DMS114 treated with DMSO at 0.1 percent for 48 hours (cell line): Measurements from ENCODE around the gene TARBP2.

ENCODE experiments used
- DNase-seq: peaks from one replicate; lab custom pipeline; 2025; ENCODE audit not compliant: unreplicated experiment; lab: John Stamatoyannopoulos, UW

The TARBP2 gene, protein sequence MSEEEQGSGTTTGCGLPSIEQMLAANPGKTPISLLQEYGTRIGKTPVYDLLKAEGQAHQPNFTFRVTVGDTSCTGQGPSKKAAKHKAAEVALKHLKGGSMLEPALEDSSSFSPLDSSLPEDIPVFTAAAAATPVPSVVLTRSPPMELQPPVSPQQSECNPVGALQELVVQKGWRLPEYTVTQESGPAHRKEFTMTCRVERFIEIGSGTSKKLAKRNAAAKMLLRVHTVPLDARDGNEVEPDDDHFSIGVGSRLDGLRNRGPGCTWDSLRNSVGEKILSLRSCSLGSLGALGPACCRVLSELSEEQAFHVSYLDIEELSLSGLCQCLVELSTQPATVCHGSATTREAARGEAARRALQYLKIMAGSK

DNA sequence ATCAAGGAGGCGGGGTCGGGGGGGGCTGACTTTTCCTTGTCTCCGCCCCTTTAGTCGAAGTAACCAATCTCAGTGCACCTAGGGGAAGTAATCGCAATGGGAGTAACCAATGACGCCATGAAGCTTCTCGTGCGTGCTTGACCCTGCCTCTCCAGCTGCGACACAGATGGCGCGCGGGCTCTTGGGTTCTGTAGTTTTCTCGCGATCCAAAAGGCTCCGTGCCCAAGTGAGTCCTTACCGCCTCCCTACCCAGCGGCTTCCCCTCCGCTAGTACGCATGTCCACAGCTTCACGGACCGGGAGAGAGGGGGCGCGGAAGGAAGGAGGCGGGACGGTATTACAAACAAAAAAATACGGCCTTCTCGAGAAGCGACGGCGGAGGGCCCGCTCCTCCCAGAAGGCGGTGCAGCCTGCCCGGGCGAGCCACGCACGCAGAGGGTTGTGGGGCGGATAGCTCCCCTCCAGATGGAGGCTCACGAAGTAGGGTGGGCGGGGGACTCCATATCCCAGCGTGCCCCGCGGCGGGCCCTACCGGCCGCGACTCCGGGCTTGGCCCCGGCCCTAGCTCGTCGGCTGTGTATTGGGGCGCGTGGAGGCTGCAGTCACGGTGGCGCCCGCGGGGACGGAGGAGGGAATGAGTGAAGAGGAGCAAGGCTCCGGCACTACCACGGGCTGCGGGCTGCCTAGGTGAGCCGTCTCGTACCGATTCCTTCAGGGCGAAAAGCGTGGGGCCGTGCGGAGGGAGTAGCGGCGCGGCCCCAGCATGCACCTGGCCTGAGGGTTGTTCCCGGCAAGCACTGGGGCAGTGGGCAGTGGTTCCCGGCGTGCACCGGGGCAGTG lies at the start of gene TARBP2:
TARBP2 (plus strand) TSS at position 508 of the 839 bp plus-strand sequence; CDS start at position 634, 126 bp downstream.
- peak; percentile 99 for DNase-seq

DNA sequence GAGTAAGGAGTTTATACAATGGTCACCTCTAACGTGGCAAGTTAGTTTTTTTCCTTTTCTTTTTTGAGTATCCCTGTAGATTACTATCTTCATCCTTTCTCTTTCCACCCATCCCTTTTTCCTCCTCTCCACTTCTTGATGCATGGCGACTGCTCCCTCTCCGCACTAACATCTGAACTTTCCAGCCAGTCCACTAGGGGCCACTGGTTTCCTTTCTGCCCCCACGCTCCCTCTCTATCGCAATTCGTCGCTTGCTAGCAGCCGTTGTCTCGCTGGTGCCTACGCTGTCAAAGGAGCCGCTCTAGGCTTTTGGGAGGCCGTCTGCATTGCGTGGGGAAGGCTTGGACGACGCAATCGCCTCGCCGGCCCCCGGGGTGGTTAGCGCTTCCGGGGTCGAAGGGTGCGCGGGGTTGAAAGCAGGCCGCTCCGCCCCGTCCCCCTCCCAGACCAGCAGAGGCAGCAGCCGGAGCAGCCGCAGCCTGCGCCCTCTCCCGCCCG lies 49.4 kb upstream of the TARBP2 start, which contains the start of gene PCBP2:
PCBP2 (plus strand) TSS at position 442 of the 498 bp plus-strand sequence. CDS start 2,699 bp downstream, outside the sequence.
- peak; percentile 99 for DNase-seq

DNA sequence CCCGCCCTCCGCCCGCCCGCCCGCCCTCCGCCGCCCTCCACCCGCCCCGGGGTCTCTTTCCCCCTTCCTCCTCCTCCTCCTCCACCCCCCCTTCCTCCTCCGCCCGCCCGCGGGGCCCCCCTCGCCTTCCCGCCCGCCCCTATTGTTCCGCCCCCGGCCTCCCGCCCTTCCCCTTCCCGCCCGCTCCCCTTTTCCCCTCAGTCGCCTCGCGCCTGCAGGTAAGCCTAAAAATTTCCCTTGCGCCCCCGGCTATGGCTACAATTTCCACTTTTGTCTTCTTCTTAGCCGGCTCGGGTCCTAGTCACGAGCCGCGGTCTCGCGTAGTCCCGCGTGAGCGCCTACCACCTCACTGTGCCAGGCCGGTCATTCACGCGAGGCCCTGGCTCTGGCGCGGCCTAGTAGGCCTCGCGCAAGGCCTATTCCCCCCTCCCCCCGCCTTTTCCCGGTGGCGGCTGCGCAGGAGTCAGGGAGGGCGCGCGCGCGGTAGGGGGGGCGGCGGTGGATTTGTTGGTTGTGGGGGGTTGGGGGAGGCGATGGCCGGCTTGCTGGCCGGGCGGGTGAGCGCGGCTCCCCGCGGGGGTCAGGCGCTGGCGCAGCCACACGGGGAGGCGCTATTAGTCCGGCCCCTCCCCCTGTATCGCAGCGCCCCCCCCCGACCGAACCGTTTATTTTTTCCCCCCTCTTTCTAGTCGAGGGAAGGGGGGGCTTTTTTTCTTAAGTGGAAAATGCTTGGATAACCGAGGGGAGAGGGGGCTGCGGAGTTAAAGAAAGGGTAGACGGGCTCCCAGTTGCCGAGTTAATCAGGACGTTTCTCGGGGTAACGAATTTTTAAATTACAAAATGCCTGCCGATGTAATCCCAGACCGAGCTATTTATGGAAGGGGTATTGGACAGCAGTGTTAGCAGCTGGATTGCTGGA lies 48.7 kb upstream of the TARBP2 start:
- DNase-seq = peak; percentile 38

DNA sequence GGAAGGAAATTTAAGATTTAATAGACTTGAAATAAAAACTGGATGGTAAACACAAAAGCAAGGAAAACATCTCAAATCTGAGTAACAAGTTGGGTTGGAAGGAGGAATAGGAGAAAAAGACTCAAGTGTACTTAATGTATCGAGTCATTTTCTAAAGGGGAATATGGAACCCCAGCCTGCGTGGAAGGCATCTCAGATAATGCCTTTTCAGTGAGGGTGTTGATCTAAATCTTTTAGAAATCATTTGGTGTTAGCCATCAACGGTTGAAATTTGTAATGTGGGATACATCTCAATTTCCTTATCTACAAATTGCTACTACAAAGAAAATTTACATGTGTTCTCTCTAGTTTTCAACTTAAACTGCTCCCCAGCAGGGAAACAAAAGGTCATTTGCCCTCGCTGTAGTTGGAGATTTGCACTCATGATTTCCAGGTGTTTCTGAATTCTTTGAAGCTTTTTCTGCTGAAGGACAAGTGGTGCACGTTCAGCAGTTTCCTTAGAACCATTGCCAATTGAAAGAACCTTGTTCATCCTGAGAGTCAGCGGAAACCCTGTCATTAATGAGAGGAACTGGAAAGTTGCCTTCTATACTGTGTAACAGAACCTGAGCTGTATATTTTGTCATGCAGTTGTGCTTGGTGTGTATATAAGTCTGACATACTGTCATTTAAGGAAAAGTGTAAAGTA lies 47.0 kb upstream of the TARBP2 start:
- DNase-seq = no peak

DNA sequence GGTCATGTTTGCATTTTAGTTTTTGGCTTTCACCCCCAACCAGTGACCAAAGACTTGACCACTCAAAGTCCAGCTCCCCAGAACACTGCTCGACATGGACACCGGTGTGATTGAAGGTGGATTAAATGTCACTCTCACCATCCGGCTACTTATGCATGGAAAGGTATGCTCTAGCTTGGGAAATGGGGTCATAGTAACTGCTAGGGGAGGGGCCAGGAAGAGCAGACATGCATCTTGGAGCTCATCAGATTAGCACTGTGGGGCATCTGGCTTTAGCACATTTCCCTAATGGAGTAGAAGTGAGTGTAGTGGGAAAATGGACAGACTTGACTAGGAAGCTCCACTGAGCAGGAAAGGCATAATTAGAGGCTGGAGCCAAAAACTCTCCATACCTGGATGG lies 46.4 kb upstream of the TARBP2 start:
- no peak for DNase-seq

DNA sequence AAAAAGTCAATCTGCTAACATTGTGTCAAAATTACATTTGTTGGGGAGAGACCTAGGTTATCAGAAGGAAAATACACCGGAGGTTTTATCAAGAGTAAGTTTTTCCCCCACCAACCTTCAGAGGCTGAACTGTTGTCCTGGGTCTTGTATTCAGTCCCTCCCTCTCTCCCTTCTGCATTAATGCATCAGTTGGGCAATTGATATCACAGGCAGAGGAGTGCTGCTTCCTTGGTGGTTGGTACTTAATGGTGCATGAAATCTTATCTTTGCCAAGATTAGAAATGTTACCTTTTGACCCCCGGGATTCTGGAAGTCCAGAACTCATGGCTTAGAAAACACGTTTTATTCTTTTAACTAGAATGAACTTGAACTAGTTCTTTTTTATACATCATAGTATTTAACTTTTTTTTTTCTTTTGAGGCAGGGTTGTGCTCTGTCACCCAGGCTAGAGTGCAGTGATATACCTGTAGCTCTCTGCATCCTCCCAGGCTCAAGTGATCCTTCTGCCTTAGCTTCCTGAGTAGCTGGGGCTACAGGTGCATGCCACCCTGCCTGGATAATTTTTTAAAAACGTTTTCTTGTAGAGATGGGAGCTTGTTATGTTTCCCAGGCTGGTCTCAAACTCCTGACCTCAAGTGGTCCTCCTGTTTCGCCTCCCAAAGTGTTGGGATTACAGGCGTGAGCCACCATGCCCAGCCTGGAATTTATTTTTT lies 44.3 kb upstream of the TARBP2 start:
- no peak for DNase-seq

DNA sequence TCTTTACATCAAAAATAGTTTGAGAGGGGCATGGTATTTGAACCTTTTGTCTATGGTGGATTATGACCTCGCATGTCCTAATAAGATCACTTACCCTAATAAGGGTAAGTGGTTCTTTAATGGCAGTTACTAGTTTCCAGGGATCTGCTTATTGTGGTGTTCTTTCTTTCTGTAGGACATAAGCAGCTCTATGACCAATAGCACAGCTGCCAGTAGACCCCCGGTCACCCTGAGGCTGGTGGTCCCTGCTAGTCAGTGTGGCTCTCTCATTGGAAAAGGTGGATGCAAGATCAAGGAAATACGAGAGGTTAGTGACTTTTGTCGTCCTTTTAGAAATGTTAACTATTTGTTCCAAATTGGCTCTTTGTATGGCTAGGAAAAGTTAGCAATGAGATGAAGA lies 42.0 kb upstream of the TARBP2 start:
- DNase-seq = no peak

DNA sequence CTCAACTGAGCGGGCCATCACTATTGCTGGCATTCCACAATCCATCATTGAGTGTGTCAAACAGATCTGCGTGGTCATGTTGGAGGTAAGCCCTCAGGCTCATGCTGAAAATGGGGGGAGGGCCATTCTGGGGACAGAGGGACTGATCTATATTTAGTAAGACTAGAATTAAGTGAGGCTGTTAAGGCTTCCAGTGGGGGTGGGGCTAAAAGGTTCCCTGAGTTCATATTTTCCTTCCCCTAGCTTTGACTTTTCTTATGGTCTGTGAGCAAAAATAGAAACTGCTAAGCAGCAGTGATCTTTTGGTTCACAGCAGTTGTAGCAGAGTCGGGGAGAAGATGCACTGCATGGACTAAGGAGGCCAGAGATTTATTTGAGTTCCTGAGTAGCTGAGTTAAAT lies 40.0 kb upstream of the TARBP2 start:
- DNase-seq = no peak

DNA sequence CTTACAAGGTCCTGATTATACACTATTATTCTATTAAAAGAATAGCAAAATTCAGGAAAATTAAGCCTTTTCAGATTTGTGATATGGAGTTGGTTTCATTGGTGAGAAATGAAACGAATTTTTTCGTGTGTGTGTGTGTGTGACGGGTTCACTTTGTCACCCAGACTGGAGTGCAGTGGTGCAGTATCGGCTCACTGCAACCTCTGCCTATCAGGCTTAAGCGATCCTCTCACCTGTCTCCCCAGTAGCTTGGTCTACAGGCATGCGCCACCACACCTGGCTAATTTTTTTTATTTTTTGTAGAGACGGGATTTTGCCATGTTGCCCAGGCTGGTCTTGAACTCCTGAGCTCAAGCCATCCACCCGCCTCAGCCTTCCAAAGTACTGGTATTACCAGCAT lies 39.5 kb upstream of the TARBP2 start:
- DNase-seq = no peak

DNA sequence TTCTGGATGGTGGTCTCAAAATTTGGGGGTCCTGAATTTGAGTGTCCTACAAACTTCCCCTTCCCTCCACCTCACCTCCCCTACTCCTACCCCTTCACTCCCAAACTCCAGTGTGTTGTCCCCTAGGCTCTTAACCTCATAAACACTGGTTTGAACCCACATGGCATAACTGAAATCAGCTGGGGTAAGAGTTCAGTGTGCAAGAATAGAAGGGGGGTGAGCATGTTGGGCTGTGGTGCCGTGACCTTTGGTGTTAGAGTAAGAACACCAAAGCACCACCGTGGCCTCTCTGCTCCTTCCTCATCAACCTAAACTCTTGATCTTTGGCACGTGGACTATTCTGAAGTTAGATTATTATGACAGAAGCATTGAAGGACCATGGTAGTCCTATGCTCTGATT lies 38.1 kb upstream of the TARBP2 start:
- no peak for DNase-seq

DNA sequence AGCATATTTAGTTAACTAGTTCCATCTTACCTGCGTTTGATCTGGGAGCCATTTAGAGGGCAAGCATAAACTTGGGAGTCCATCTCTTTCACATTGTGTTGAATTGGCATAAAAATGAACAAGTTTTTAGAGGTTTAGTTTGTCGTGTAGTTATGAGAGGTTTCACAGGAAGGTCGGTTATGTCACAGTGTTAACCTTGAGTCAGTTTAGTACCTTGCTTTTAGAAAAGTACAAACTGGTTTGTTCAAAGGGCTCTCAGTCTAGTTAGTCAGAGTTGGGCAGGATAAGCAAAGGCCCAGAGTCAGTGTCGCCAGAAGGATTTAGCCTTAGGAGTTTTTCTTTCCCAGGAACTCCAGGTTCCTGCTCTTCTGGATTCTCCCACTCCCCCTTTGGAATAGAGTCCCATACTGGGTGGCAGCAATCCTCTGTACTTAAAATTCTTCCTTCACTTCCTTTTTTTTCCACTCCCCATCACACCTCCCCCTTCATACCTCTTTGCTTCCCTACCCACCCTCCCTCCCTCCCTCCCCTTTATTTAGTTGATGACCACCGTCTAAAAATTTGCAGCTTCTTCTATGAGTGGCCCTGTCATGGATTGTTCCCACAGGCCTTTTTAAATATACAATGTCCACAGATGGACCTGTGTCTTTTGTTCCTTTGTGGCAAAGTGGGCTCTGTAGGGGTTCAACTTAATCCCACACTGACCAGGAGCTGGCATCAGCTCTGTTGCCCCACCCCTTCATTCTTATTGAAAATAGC lies 37.1 kb upstream of the TARBP2 start:
- no peak for DNase-seq

DNA sequence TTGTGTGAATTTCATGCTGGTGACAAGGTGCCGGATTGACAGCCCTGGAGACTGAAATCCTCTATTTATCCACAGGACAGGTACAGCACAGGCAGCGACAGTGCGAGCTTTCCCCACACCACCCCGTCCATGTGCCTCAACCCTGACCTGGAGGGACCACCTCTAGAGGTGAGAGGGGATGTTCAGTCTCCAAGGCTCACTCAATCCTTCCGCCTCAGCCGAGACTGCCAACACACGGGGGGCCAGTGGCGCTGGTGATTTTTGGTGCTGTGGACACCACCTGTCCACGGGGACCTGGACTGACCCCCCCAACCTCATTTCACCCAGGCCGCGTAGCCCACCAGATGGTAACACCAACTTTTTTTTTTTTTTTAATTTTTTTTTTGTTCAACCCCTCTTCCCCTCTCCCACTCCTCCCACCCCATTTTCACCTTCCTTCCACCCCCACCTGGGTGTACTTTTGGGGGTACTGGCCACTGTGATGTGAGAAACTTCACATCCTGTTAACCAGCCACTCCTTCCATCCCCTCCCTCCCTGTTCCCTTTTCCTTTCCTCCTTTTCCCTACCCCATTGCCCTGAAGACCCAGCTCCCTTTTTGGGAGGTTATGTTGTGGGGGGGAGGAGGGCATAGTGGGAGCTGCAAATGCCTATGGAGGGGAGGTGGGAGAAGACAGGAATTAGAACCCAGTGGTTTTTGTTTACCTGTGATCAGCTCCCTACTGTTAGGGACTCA lies 36.2 kb upstream of the TARBP2 start:
- DNase-seq = no peak

DNA sequence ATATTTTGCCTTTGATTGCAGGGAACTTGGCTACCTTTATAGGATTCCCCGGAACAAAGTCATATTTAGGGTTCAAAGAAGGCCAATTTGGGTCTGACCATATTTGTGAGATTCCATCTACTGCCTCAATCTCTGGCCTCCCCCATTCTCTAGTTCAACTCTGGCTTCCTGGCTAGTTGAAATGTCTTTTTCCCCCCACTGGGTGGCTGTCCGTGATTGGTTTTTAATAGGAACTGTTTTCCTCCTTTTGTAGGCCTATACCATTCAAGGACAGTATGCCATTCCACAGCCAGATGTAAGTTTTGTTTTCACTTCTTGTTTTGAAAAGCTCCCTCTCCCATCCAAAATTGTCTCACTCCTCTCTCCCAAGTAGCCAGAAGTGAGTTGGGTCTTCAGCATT lies 35.4 kb upstream of the TARBP2 start:
- DNase-seq = no peak

DNA sequence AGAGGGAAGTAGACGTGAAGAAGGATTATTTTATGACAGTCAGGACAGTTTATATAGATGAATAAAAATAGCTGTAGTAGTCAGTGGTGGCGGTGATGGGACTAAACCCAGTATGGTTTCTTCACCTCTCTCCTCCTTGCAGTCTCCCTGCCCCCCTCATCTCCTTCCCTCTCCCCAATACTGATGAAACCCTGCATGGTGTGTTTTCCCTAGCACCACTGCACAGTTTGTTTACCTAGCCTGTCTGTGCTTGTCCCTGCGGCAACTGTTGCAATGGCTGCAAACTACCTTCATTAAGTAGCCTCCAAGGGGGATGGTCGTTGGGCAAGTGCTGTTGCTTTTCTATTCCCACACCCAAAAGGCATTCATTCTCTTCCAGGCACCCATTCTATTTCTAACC lies 34.4 kb upstream of the TARBP2 start:
- no peak for DNase-seq

DNA sequence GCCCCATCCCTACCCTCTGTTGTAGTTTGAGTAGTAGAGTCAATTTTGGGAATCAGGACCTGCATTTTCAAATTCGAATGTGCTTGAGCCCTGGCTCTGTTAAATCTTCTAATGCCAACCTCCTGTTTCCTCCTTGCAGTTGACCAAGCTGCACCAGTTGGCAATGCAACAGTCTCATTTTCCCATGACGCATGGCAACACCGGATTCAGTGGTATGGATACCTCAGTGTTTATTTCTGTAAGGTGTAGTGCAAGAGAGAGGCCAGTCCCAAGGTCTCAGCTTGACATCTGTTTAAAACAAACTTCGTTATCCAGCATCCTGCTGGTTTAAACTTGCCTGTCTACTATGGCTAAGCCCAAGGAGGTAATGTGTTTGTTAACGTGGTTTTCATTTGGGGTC lies 34.0 kb upstream of the TARBP2 start:
- DNase-seq = no peak

DNA sequence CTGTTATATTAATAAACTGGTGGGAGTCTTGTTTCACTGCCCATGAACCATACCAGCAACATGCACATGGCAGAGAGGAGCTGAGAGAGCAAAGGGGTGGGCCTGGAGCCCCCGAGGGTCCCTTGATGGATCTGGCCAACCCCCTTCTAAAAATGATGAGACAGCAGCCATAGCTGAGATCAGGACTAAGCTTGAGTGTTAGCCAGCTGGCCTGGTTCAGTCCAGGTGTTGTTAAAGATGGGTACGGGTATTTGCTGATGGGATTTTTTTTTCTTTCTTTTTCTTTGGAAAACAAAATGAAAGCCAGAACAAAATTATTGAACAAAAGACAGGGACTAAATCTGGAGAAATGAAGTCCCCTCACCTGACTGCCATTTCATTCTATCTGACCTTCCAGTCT lies 33.2 kb upstream of the TARBP2 start:
- DNase-seq = no peak

DNA sequence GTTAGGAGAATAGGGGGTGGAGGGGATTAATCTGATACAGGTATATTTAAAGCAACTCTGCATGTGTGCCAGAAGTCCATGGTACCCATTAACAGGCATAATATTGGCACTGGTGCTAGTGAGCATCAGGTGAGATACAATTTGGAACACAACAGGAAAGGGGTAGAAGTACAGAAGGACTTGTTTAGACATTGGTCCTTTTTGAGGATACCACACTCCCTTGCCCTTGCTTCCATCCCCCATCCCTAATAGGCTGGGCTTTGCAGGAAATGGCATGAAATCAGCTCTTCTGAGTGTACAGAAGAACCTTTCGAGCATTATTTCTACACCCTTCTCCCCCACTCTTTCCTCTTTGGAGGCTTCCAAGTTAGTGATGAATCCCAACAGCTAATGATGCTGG lies 32.8 kb upstream of the TARBP2 start:
- no peak for DNase-seq

DNA sequence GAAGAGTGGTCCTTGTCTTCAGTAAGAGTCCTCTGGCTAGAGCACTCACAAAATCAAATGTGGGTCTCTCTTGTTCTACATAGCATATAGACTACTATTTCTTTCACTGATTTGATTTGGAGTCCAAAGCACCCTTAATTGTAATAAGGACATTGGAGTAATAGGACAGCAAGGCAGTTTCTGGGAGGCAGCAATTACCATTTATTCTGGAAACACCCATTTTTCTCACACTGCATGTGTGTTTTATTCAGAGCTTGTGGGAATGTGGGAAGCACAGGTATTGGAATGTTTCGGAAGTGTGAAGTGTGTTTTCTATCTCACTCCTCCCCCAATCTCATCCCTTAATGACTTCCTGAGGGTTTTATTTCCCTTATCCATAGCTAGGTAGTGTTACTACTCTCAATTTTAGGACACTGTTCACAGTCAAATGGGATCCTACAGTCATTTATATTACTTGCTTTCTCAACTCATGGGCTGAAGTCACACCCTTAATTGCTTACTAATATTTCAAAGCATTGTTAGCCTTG lies 29.0 kb upstream of the TARBP2 start:
- DNase-seq = no peak
